ENCODE data around the gene GJD2.

Gene GJD2

DNA sequence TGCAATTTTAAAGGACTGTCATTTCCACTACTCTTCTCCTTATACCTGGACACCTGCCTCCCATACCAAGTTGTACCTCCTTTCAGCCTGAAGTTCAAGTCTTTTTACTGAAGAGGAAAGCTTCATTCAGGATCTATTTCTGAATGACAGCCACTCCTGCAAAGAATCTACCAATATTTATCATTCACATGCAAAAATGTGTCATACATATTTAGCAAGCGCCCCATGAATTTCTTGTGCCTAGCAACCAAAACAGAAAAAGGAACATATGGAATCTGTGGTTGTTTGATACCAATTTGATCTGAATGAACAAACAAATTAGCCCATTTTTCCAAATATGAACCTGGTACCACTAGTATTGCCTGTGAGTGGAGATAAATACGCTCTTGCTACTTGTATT, 16.8 kb downstream of the GJD2 start:
- POLR2A ChIA-PET, result no interaction called here

DNA sequence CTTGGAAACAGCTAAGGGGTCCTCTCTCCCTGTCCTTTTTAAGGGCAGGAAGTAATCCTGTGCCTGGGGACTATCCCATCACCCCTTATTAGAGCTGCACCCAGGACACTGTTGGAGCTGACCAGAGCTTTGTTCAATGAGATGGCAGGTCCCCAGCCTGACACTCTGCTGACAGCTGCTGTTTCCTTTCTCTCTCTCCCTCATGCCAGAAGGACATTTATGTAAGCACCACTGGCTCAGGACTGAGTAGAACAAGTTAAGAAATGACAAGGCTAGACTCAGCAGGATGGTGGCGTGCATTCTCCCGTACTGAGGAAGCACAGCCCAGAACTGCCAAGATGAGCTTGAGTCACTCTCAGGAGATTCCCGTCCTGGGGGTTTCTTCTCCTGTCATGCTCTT, 17.3 kb downstream of the GJD2 start:
- no peaks in the 10 kb centered on the region for H3K9me3 ChIP-seq (ENCODE audit: control insufficient read depth, insufficient read depth, low read depth, low read length)
- POLR2A ChIA-PET, result no interaction called here
- CTCF ChIA-PET, result no interaction called here
- H3K36me3 ChIP-seq (ENCODE audit: control insufficient read depth in 2 of 2, insufficient read depth in 1 of 2, low read length in 2 of 2), result no peaks in the 10 kb centered on the region
- H3K27ac ChIP-seq (ENCODE audit: extremely low read depth, low read depth, low read length), result no peak overlapping the region
- TF ChIP-seq ZNF624 (tag by site-specific recombination; IDR thresholded peaks at IDR 0.05) (no peak), KLF16 (tag by site-specific recombination; IDR thresholded peaks at IDR 0.05) (no peak), ZIC2 (tag by site-specific recombination; IDR thresholded peaks at IDR 0.05) (no peak), ZNF792 (tag by site-specific recombination; IDR thresholded peaks at IDR 0.05) (no peak), TCF7L2 (IDR thresholded peaks at IDR 0.05; ENCODE audit: borderline replicate concordance, low read depth, low read length) (no peak), MYNN (tag by site-specific recombination; IDR thresholded peaks at IDR 0.05; ENCODE audit: borderline replicate concordance) (no peak), ZNF629 (tag by site-specific recombination; IDR thresholded peaks at IDR 0.05) (no peak), ZNF394 (tag by site-specific recombination; IDR thresholded peaks at IDR 0.05; ENCODE audit: borderline replicate concordance) (no peak), ZEB2 (tag by site-specific recombination; IDR thresholded peaks at IDR 0.05) (no peak)
- TF ChIP-seq, protein P1, sequence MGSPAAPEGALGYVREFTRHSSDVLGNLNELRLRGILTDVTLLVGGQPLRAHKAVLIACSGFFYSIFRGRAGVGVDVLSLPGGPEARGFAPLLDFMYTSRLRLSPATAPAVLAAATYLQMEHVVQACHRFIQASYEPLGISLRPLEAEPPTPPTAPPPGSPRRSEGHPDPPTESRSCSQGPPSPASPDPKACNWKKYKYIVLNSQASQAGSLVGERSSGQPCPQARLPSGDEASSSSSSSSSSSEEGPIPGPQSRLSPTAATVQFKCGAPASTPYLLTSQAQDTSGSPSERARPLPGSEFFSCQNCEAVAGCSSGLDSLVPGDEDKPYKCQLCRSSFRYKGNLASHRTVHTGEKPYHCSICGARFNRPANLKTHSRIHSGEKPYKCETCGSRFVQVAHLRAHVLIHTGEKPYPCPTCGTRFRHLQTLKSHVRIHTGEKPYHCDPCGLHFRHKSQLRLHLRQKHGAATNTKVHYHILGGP (tag by site-specific recombination; IDR thresholded peaks at IDR 0.05), result no peak
- H3K4me3 ChIP-seq (ENCODE audit: low read depth, low read length), result no peak overlapping the region
- no peaks in the 10 kb centered on the region for H3K4me1 ChIP-seq (ENCODE audit: control insufficient read depth, insufficient read depth, low read length)

More for the DNA sequence above, 16.8 kb downstream of the GJD2 start:
- CTCF ChIA-PET, result no interaction called here
- H3K9me3 ChIP-seq (ENCODE audit: control insufficient read depth, insufficient read depth, low read depth, low read length), result no peaks in the 10 kb centered on the region
- H3K4me3 ChIP-seq (ENCODE audit: low read depth, low read length), result no peak overlapping the region
- no peak overlapping the region for H3K27ac ChIP-seq (ENCODE audit: extremely low read depth, low read depth, low read length)
- no peaks in the 10 kb centered on the region for H3K4me1 ChIP-seq (ENCODE audit: control insufficient read depth, insufficient read depth, low read length)
- no peaks in the 10 kb centered on the region for H3K36me3 ChIP-seq (ENCODE audit: control insufficient read depth in 2 of 2, insufficient read depth in 1 of 2, low read length in 2 of 2)
- TF ChIP-seq KLF8 (tag by site-specific recombination; IDR thresholded peaks at IDR 0.05), result no peak
- TF ChIP-seq ZBTB44 (tag by site-specific recombination; IDR thresholded peaks at IDR 0.05), result no peak
- TF ChIP-seq ZNF138 (tag by site-specific recombination; IDR thresholded peaks at IDR 0.05; ENCODE audit: borderline replicate concordance), result no peak
- no peak for TF ChIP-seq ZBTB26 (tag by site-specific recombination; optimal IDR thresholded peaks at IDR 0.05)
- TF ChIP-seq HOXA7 (CRISPR knock-in tag; IDR thresholded peaks at IDR 0.05; ENCODE audit: borderline replicate concordance), result no peak
- no peak for TF ChIP-seq ZNF292 (tag by site-specific recombination; IDR thresholded peaks at IDR 0.05; ENCODE audit: borderline replicate concordance, low read depth)
- TF ChIP-seq ZNF394 (tag by site-specific recombination; IDR thresholded peaks at IDR 0.05; ENCODE audit: borderline replicate concordance), result no peak

- ChIA-PET CTCF (no interaction called here), POLR2A (no interaction called here)
- Histone ChIP-seq H3K4me1 (ENCODE audit: control insufficient read depth, insufficient read depth, low read length) (no peaks in the 10 kb centered on the region), H3K4me3 (ENCODE audit: low read depth, low read length) (no peak overlapping the region), H3K27ac (ENCODE audit: extremely low read depth, low read depth, low read length) (no peak overlapping the region), H3K36me3 (ENCODE audit: control insufficient read depth in 2 of 2, insufficient read depth in 1 of 2, low read length in 2 of 2) (no peaks in the 10 kb centered on the region), H3K9me3 (ENCODE audit: control insufficient read depth, insufficient read depth, low read depth, low read length) (no peaks in the 10 kb centered on the region)
- TF ChIP-seq, protein P2, sequence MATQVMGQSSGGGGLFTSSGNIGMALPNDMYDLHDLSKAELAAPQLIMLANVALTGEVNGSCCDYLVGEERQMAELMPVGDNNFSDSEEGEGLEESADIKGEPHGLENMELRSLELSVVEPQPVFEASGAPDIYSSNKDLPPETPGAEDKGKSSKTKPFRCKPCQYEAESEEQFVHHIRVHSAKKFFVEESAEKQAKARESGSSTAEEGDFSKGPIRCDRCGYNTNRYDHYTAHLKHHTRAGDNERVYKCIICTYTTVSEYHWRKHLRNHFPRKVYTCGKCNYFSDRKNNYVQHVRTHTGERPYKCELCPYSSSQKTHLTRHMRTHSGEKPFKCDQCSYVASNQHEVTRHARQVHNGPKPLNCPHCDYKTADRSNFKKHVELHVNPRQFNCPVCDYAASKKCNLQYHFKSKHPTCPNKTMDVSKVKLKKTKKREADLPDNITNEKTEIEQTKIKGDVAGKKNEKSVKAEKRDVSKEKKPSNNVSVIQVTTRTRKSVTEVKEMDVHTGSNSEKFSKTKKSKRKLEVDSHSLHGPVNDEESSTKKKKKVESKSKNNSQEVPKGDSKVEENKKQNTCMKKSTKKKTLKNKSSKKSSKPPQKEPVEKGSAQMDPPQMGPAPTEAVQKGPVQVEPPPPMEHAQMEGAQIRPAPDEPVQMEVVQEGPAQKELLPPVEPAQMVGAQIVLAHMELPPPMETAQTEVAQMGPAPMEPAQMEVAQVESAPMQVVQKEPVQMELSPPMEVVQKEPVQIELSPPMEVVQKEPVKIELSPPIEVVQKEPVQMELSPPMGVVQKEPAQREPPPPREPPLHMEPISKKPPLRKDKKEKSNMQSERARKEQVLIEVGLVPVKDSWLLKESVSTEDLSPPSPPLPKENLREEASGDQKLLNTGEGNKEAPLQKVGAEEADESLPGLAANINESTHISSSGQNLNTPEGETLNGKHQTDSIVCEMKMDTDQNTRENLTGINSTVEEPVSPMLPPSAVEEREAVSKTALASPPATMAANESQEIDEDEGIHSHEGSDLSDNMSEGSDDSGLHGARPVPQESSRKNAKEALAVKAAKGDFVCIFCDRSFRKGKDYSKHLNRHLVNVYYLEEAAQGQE (tag by site-specific recombination; IDR thresholded peaks at IDR 0.05), result 0 out of 2 replicates have a peak, but pooled peaks have one; percentile 23
- TF ChIP-seq ZSCAN30 (tag by site-specific recombination; IDR thresholded peaks at IDR 0.05), result no peak
Measured at GRCh38 chr15:34734303-34734702, 20.5 kb downstream of the GJD2 start.

Measured in HEK293 (cell line).